ENCODE data around the gene STAT5B. TPM values are rescaled to one million over a fixed set of nuclear protein-coding genes. Genes with fewer than 3 reads are reported as not detected.

STAT5B gene
- total RNA-seq, 1 donor from 2014 or later, result 46.8 TPM

DNA sequence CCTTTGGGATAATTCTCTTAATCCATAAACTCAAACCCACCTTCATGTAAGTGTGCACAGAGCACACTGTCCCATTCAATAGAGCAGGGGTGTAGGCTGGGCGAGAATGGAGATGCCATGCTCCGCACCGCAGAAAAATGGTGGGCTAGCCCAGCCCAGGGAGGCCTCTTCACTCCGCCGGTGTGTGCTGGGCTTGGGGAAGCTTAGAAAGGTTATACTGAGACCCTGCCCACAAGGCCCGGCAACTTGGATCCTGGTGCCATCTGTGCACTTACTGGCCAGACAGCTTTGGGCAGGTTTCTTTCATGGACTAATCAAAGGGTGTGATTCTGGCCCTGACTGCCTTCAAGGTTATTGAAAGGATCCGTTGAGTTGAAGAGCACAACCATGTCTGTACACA, 8.4 kb upstream of the STAT5B start:
- DNase-seq (ENCODE audit: low spot score, unreplicated experiment), result no peak
- peaks cover 31% of the 10 kb centered on the region for H3K27me3 Mint-ChIP-seq

DNA sequence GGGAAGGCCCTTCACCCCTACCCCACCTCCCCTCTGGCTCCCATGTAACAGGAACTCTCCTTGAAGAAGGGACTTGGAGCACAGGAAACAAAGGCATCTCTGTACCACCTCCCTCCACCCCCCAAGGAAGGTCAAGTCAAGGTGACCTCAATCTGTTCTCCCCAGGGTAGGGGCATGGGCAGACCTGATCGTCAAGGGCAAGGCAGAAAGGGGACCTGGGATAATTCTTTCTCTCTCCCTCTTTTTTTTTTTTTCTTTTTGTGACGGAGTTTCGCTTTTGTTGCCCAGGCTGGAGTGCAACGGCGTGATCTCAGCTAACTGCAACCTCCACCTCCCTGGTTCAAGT, 7.8 kb upstream of the STAT5B start:
- Mint-ChIP-seq H3K9me3 (ENCODE audit: low read depth) (no peaks in the 10 kb centered on the region), H3K27ac (no peak overlapping the region), H3K4me3 (ENCODE audit: low read depth) (no peak overlapping the region), H3K4me1 (ENCODE audit: low read depth) (peaks cover 1% of the 10 kb centered on the region), H3K36me3 (ENCODE audit: insufficient read depth) (no peaks in the 10 kb centered on the region), H3K27me3 (peaks cover 27% of the 10 kb centered on the region)
- TF ChIP-seq, protein P1, sequence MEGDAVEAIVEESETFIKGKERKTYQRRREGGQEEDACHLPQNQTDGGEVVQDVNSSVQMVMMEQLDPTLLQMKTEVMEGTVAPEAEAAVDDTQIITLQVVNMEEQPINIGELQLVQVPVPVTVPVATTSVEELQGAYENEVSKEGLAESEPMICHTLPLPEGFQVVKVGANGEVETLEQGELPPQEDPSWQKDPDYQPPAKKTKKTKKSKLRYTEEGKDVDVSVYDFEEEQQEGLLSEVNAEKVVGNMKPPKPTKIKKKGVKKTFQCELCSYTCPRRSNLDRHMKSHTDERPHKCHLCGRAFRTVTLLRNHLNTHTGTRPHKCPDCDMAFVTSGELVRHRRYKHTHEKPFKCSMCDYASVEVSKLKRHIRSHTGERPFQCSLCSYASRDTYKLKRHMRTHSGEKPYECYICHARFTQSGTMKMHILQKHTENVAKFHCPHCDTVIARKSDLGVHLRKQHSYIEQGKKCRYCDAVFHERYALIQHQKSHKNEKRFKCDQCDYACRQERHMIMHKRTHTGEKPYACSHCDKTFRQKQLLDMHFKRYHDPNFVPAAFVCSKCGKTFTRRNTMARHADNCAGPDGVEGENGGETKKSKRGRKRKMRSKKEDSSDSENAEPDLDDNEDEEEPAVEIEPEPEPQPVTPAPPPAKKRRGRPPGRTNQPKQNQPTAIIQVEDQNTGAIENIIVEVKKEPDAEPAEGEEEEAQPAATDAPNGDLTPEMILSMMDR (IDR thresholded peaks at IDR 0.05; ENCODE audit: unreplicated experiment), result no peak
- DNase-seq (ENCODE audit: low spot score, unreplicated experiment), result no peak

More for the DNA sequence above, 8.4 kb upstream of the STAT5B start:
- Mint-ChIP-seq H3K27ac (no peak overlapping the region), H3K4me3 (ENCODE audit: low read depth) (no peak overlapping the region), H3K36me3 (ENCODE audit: insufficient read depth) (no peaks in the 10 kb centered on the region), H3K9me3 (ENCODE audit: low read depth) (no peaks in the 10 kb centered on the region), H3K4me1 (ENCODE audit: low read depth) (peaks cover 1% of the 10 kb centered on the region)
- TF ChIP-seq, protein P1 (IDR thresholded peaks at IDR 0.05; ENCODE audit: unreplicated experiment), result no peak

DNA sequence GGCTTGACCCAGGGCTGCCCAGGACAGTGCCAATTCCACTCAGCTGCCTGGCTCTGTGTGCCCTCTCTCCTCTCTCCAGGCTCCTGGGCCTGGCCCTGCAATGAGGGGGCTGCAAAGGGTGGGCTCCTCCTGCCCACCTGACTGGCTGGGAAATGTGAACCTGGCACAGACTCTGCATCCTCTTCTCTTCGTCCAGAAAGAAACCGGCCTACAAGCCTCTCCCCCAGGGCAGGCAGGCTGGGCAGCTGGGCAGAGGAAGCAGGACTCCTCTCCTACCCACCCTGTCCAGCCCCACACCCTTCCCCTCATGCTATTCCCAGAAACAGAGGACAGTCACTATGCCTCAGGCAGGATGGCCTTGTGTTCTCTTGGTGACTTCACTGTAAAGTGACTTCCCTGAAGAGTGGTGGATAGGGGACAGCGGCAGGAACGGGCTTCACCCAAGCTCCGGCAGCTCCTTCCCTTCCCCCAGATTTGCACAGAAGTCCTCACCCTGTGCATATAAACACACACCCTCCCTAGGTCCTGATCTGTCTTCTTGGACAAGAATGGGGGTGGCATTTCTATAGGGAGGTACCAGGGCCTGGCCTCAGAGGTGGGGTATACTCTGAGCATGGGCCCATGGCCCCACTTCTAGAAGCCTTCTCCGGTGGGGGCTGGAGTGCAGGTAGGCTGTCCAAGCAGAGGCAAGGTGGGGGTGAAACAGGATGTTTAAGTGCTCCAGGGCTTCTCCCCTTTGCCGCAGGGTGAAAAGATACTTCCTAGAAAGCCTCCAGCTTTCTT, 7.2 kb upstream of the STAT5B start:
- no peak overlapping the region for H3K27ac Mint-ChIP-seq
- H3K9me3 Mint-ChIP-seq (ENCODE audit: low read depth), result no peaks in the 10 kb centered on the region
- no peaks in the 10 kb centered on the region for H3K36me3 Mint-ChIP-seq (ENCODE audit: insufficient read depth)
- DNase-seq (ENCODE audit: low spot score, unreplicated experiment), result no peak
- peaks cover 1% of the 10 kb centered on the region for H3K4me1 Mint-ChIP-seq (ENCODE audit: low read depth)
- TF ChIP-seq, protein P1 (IDR thresholded peaks at IDR 0.05; ENCODE audit: unreplicated experiment), result no peak
- peaks cover 26% of the 10 kb centered on the region for H3K27me3 Mint-ChIP-seq
- no peak overlapping the region for H3K4me3 Mint-ChIP-seq (ENCODE audit: low read depth)

DNA sequence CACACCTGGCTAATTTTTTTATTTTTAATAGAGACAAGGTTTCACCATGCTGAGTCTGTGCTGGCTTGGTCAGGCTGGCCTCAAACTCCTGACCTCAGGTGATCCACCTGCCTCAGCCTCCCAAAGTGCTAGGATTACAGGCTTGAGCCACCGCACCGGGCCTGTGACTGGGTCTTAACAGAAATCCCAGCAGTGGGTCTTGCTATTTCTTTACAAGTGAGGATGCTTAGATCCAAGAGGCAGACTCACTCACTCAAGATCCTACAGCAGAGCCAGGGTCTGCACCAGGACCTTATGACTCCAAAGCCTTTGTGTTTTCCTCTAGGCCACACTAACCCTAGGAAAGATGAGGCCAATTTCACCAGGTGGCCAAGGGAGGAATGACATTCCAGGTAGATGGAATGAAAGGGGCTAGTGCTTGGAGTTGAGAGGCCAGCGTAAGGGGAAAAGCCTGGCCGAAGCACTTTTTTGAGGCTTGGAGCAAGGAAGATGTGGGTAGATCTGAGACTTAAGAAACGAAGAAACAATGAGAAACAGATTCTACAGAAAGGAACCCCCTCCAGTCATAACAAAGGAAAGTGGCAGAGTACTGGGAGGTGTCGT, 6.4 kb upstream of the STAT5B start:
- TF ChIP-seq, protein P1 (IDR thresholded peaks at IDR 0.05; ENCODE audit: unreplicated experiment), result no peak
- Mint-ChIP-seq H3K9me3 (ENCODE audit: low read depth) (no peaks in the 10 kb centered on the region), H3K36me3 (ENCODE audit: insufficient read depth) (no peaks in the 10 kb centered on the region), H3K4me3 (ENCODE audit: low read depth) (no peak overlapping the region), H3K4me1 (ENCODE audit: low read depth) (peaks cover 3% of the 10 kb centered on the region), H3K27me3 (peaks cover 22% of the 10 kb centered on the region), H3K27ac (no peak overlapping the region)
- DNase-seq (ENCODE audit: low spot score, unreplicated experiment), result no peak

DNA sequence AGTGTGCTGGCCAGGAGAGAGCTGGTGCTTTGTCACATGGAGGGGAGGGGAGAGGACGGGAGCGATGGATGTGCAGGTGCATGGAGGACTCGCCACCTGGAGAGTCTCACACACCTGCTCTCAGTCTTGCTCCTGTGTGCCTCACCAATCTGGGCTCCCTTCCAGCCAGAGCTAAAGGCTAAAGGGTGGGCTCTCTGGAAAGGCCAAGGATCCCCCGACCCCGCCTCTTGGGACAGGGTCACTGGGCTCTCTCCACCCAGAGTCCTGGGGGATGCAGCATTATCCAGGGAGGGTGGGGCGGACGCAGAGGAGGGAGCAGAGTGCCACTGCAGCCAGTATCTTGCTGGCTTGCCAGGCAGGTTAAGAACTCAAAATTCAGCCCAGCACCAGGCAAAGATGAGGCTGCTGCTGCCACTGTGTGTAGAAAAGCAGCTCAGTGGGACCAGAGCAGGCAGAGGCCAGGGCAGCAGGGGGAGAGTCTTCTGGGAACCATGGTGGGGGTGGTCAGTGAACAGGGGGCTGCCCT, 5.4 kb upstream of the STAT5B start:
- Mint-ChIP-seq H3K4me3 (ENCODE audit: low read depth) (no peak overlapping the region), H3K9me3 (ENCODE audit: low read depth) (no peaks in the 10 kb centered on the region), H3K27ac (no peak overlapping the region), H3K27me3 (peaks cover 13% of the 10 kb centered on the region), H3K4me1 (ENCODE audit: low read depth) (peaks cover 9% of the 10 kb centered on the region), H3K36me3 (ENCODE audit: insufficient read depth) (no peaks in the 10 kb centered on the region)
- DNase-seq (ENCODE audit: low spot score, unreplicated experiment), result no peak
- TF ChIP-seq, protein P1 (IDR thresholded peaks at IDR 0.05; ENCODE audit: unreplicated experiment), result no peak

Measured in progenitor cell of endocrine pancreas (in vitro differentiated cells).